NCI-H128 (cell line): Measurements from ENCODE around the gene CTRB1.
"Not testable (repeated sequence)": the region's sequence is repeated elsewhere in the genome, so short reads cannot be mapped to it uniquely, and the experiment has no call there.

Source experiments
- DNase-seq: peaks from one replicate; lab custom pipeline; 2025; ENCODE audit not compliant: unreplicated experiment; lab: John Stamatoyannopoulos, UW

The CTRB1 gene

GRCh38 chr16:75239542-75240122 is 20.8 kb downstream of the CTRB1 start:
- DNase-seq, result no peak

DNA sequence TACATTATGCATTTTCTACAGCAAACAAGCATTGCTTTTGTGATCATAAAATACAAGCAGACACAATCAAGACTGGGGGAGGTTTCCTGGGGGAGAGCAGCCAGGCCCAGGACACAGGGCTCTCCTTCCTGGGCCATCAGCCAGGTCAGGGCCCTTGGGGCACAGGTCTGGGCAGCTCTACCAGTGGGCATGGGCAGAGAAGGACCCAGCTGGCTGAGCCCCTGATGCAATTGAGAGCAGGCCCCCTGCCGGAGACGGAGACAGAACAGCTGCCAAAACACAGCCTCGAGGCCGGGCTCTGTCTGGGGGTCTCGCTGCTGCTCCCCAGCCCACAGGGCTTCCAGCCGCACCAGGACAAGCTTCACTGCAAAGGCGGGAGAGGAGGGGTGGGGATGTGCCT is 21.8 kb downstream of the CTRB1 start:
- DNase-seq, result not testable (repeated sequence)

DNA sequence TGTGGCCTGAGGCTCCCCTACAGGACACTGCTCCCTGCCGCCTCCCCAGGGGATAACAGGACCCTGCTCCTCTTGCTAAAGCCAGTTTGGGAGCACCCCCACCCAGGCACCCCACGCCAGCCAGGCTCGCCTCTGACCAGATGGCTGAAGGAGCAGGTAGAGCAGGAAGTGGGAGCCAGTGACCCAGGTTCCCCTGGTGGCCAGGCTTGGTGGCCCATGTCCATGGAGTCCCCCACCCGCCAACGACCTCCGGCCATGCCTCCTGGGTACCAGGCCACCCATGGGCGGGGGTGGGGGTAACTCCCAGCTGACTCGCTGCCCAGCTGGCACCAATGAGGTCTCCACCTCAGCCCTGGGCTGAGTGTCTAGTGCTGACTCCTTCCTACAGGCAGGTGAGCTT is 22.6 kb downstream of the CTRB1 start:
- no peak for DNase-seq

DNA sequence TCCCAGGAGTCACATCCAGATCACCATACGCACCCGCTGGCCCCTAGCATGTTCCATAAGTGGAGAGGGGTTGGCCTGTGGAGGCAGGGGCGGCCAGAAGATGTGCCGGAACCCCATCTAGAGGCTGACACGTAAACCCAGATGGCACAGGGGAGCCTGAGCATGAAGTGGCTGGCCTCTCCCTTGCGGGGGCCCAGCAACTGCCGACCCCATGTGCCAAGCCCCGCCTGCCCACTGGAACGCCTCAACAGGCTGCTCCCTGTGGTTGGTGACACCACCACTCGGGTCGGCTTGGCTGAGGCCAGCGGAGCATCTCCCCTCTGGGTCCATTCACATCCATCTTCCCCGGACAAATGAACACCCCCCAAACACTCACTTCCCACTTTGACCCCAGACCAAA is 23.2 kb downstream of the CTRB1 start:
- DNase-seq, result no peak

DNA sequence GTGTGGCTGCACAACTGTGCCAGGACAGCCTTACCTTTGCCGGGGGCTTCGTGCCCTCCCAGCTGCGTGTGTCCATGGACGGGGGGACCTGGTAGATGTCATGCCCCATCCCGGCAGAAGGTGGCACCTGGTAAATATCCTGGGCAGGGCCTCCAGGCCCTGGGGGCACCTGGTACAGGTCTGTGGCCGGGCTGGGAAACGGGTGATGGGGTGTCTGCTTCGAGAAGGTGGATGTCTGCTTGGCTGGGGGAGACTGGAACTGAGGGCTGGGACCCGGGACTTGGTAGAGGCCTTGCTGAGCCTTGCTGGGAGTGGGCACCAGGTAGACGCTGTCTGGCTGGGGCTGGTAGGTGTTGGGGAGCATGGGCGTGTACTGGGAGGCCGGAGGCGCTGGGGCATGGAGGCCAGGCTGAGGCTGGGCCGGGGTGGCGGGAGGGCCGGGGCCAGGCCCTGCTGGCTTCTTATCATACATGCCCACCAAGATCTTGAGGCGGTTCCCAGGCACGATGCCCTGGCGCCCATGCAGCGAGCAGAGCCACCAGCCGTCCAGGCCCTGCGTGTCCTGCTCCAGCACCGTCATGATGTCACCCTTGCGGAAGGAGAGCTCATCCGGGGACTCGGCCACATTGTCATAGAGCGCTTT is 23.8 kb downstream of the CTRB1 start:
- not testable (repeated sequence) for DNase-seq

- DNase-seq, result no peak
These were observed 25.0 kb downstream of the CTRB1 start for GRCh38 chr16:75243667-75244224.

DNA sequence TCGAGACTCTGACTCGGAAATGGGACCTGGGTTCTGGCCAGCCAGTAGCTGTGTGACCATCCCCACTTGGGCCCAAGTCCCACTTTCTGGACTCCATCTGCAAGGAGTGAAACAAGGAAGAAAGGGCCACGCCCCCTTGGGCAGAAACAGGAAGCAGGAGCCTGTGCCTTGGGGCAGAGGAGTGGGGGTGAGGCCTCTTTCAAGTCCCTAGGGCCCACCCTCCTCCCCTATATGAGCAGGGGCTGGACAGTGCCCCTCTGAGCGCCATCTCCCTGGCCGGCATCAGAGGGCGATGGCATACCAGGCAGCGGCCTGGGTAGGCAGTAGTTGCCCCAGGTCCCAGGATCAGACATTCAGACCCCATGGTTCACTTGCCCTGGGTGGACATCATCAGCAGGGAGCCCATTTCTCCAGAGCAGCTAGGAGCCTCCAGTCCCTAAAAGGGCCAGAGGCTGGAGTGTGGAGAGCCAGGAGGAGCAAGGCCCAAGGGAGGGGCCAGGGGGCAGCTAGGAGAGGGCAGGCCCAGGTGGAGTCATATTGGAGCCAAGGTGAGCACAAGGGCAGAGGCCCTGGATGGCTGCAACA is 25.5 kb downstream of the CTRB1 start:
- DNase-seq, result no peak

GRCh38 chr16:75244844-75245758 is 26.3 kb downstream of the CTRB1 start:
- DNase-seq, result no peak

DNA sequence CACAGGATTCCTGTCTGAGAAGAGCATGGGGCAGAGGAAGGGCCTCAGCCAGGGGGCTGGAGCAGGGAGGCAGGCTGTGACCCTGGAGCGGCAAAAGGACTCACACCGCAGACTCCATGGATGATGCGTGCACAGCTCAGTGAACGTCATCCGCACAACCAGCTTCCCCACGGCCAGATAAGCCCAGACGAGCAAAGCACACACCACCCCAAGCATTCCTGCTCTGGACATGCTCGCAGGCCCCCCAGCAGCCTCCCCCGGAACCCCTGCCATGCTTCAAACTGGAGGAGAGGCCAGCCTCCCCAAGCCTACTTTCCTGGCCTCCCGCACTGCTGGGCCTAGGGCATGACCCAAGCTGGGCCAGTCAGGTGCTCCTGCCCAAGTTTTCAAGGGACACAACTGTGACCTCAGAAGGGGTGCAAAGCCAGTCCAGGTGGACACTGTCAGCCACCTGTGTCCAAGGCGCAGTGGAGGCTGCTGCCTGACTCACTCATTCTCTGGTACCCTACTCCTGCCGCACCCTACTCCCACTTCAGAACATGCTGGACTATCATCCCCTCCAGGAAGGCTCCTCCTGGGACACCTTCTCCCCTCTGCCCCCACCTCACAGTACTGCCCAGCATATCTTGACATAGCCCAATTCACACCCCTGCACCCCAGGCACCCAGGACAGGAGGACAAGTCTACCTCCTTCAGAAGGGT is 27.9 kb downstream of the CTRB1 start:
- DNase-seq, result no peak

- DNase-seq, result no peak
These were observed 28.5 kb downstream of the CTRB1 start for GRCh38 chr16:75247249-75247648.

GRCh38 chr16:75248142-75248535 is 29.4 kb downstream of the CTRB1 start:
- no peak for DNase-seq

DNA sequence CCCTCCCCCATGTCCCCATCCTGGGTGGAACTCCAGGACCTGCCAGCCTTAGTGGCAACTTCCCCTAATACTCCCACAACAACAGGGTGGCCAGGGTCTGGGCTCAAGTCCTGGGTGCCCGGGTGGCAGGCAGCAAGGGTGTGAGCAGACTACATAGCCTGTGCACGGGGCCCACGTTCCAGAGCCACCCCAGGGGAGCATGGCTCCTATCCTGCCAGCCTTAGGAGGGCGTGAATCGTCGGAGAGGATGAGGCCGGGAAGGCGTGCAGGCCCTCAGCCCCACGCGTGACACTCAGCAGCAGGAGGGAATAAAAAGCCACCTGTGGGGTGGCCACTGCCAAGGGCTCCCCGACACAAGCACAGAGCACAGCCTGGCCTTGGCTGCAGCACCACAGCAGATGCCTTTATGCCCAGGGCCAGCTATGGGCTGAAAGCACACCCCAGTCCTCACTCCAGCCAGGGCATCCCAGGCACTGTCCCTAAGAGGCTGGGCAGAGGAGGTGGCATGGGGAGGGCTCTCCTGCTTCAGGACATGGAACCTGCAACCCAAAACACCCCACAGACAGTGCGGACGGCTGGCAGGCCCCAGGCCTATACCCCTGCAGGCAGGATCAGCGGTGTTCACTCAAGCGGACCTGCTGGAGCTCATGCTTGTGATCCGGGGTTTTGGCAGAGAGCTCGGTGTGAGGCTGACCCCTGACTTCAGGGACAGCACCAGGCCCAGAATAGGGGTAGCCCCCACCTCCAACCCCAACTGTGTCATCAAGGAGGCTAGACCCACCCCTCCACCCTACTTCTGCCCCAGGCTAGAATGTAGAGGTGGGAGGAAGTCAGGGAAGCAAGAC is 30.0 kb downstream of the CTRB1 start:
- no peak for DNase-seq

DNA sequence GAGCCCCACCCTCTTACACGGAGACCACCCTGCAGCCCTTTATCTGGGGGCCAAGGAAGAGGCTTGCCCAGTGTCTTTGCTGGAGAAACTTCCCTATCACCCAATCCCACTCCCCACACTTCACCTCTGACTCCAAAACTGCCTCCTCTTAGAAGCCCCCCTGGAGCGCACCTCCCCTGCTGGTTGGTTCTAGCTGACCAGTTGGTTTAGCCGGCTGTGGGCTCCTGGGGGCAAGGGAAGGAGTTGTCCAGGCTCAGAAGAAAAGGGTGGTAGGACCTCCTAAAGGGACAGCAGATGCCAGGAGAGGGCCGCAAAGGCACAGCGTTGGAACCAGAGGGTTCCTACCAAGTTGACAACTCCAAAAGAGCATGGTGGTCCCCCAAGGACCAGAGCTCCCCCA is 30.7 kb downstream of the CTRB1 start:
- no peak for DNase-seq

- no peak for DNase-seq
These were observed 31.5 kb downstream of the CTRB1 start for GRCh38 chr16:75250089-75250808.

- DNase-seq, result no peak
These were observed 32.1 kb downstream of the CTRB1 start for GRCh38 chr16:75250809-75251279.

GRCh38 chr16:75251280-75252048 is 32.7 kb downstream of the CTRB1 start, which contains the start of gene BCAR1:
Gene BCAR1, minus strand, starts transcription at chr16:75251624. Its CDS starts 142 bp downstream, at chr16:75251482.
- DNase-seq, result no peak

DNA sequence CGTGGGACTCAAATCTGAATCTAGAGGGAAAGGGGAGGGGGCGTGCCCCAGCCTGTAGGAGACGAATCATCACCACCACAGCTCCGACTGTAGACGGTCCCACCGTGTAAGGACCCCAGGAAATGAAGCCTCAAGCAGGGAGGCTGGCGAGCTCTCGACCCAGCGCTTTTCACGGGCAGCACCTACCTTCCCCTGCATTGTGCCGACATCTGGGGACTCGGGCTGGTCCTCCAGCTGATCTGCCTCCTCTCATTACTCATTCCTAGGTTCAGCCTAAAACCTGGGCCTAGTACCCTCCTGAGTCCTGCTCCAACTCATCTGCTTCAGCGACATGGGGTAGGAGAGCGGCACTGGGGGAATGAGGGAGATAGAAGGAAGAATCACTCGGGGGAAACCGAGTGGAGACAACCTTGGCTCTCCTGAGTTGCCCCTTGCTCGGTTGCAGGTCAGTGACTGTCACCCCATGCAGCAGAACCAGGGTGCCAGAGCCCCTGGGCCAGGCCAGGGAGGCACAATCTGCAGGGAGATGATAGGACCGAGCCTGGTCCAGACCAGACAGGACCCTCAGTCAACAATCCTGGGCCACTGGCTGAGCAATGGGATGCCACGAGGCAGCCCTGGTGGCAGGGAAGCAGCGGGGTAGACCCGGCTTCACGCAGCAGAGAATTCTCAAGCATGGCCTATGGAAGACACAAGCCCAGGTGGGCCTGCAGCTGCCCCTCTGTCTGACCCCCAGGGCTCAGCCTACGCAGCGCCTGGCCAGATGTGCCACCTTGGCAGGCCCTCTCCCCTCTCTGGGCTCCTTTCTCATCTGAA is 33.5 kb downstream of the CTRB1 start:
- no peak for DNase-seq
